Omental fat pad (tissue), 4 donors: ENCODE measurements around the gene GGA2. TPM values are rescaled to one million over a fixed set of nuclear protein-coding genes. Genes with fewer than 3 reads are reported as not detected.

Experiments
- ATAC-seq: fragments of 150-250 bp; one replicate; pipeline ENCODE4 v1.9.1; 2016; ENCODE audit warnings: mild to moderate bottlenecking, moderate library complexity; ENCODE audit not compliant: low FRiP score
- DNase-seq: peaks from one replicate; pipeline ENCODE4 v3.0.0-alpha.2; 2019; ENCODE audit warnings: low spot score
- total RNA-seq, 4 donors: library from RNA; depleted of rRNA; stranded (reverse); fragments of >200 nt; gene quantifications; one replicate each; pipeline ENCODE4 v1.1.0, GENCODE V29; 2016
- TF ChIP-seq, protein P1 (sequence below), 3 donors: fragments of 450-650 bp; IDR thresholded peaks; one replicate each; pipeline ENCODE4 v1.5.1; 2016 to 2017; ENCODE audit warnings: antibody characterized with exemption in 3 of 3, mild to moderate bottlenecking in 3 of 3, moderate library complexity in 2 of 3

Gene GGA2
- total RNA-seq, 4 donors from 2014 or later, result 35.5 to 59.3 (median 40.8) TPM

DNA sequence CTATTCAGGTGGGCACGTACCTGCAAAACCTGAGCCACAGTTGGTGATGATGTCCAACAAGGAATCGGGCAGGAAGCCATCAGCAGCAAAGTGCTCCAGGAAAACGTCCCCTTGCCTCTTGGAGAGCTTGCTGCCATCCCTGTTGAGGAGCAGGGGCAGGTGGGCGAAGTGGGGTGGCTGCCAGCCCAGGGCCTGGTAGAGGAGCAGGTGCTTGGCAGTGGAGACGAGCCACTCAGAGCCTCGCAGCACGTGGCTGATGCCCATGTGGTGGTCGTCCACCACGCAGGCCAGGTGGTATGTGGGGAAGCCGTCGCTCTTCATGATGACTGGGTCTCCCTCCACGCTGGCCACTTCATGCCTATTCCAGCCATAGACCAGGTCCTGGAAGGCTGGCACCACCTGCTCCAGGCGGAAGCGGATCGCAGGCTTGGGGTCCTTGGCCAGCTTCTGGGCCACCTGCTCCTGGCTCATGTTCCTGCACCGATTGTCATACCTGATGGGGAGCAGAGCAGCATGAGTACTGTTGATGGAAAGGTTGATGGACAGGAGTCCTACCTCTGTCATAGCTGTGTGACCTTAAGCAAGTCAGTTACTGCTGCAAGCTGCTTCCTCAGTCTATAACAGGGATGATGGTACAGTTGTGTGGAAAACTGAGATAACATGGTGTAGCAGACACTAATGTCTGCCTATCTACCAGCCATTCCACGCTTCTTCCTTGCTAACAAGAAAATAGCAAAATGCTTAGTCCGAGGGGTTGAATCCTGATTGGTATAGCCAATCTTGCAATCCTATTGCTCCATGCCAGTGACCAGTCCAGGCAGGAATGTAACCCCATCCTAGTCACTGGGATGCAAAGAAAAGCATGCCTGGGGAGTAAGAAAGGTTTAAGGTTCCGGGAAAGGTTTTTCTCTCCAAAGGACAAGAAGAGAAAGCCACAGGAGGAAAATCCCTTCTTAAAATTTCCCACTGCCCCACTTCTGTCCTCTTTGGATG lies 24.9 kb upstream of the GGA2 start:
- TF ChIP-seq, protein P1, sequence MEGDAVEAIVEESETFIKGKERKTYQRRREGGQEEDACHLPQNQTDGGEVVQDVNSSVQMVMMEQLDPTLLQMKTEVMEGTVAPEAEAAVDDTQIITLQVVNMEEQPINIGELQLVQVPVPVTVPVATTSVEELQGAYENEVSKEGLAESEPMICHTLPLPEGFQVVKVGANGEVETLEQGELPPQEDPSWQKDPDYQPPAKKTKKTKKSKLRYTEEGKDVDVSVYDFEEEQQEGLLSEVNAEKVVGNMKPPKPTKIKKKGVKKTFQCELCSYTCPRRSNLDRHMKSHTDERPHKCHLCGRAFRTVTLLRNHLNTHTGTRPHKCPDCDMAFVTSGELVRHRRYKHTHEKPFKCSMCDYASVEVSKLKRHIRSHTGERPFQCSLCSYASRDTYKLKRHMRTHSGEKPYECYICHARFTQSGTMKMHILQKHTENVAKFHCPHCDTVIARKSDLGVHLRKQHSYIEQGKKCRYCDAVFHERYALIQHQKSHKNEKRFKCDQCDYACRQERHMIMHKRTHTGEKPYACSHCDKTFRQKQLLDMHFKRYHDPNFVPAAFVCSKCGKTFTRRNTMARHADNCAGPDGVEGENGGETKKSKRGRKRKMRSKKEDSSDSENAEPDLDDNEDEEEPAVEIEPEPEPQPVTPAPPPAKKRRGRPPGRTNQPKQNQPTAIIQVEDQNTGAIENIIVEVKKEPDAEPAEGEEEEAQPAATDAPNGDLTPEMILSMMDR (IDR thresholded peaks at IDR 0.05), result no peak
- DNase-seq, result no peak
- no peak for ATAC-seq

- TF ChIP-seq, protein P1 (IDR thresholded peaks at IDR 0.05), result no peak
- DNase-seq (no peak), ATAC-seq (no peak)
These were observed 22.2 kb upstream of the GGA2 start for GRCh38 chr16:23532448-23532847.

GRCh38 chr16:23530062-23530461 lies 19.8 kb upstream of the GGA2 start:
- no peak for DNase-seq
- TF ChIP-seq, protein P1 (IDR thresholded peaks at IDR 0.05), result no peak
- no peak for ATAC-seq

DNA sequence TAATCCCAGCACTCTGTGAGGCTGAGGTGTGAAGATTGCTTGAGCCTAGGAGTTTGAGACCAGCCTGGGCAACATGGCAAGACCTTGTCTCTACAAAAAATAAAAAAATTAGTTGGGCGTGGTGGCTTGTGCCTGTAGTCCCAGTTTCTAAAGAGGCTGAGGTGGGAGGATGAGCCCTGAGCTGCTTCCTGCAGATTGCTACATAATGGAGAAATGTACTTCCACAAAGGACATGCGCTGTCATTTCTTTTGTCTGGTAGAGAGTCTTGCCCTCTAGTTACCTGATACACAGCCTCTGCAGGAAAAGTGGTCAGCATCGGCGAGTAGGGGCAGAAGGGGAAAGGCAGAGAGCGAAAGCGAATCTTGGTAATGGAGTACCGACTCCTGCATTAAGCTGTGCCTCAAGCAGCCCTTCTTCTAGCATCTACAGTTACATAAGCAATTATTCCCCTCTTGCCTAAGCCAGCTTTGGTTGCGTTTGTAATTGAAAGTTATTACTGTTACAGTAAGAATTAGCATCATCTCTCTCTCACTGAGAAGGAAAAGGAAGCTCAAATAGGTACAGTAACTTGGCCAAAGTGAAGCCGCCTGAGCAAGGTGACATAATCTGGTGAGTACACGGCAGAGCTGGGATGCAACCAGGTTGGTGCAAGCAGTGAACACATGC lies 18.5 kb upstream of the GGA2 start:
- DNase-seq (no peak), ATAC-seq (no peak)
- TF ChIP-seq, protein P1 (IDR thresholded peaks at IDR 0.05), result no peak

- TF ChIP-seq, protein P1 (IDR thresholded peaks at IDR 0.05), result no peak
- no peak for DNase-seq
- ATAC-seq, result no peak
These were observed 17.8 kb upstream of the GGA2 start for GRCh38 chr16:23527961-23528643.

- DNase-seq, result no peak
- TF ChIP-seq, protein P1 (IDR thresholded peaks at IDR 0.05), result no peak
These were observed 14.6 kb upstream of the GGA2 start for GRCh38 chr16:23524886-23525285.

More at GRCh38 chr16:23524886-23525285, 14.6 kb upstream of the GGA2 start:
- no peak for ATAC-seq
